Measurements from ENCODE around the gene ARHGEF19. TPM values are rescaled to one million over a fixed set of nuclear protein-coding genes. Genes with fewer than 3 reads are reported as not detected.

Gene ARHGEF19
- total and polyA plus RNA-seq, 2 of the 4 experiments (the other 2 are of a cell fraction), result 4.5 to 16.8 TPM

DNA sequence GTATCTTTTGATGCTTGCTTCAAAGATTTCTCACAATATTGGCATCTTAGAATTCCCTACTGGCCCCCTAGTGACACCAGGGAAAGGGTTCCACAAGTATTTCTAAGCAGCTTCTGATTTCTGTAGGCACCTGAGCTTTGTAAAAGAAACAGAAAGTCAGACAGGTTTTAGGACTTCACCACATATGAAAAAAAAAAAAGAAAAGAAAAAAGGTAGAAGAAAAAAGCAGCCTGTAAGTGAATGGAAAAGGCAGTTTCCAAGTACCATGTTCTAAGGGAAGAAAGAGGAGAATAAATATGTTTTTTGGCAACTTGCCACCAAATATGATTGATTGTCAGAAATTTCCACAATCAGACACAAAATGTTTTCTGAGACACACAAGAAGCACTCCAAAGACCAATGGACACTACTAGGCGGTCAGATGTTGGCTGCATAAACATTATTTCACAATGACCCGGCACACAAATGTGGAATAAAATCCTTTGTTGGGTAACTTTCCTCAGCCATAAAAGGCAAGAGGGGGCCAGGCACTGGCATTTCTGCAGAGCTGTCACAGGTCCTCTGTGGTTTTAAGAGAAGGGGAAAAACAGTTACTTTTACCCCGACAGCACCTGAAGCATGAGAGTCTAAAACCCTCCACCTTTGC lies 37.3 kb upstream of the ARHGEF19 start:
- Histone ChIP-seq H3K27me3 (ENCODE audit: control insufficient read depth, insufficient read depth, low read length) (no peaks in the 10 kb centered on the region), H2BK20ac (ENCODE audit: low read depth, low read length) (no peak overlapping the region), H4K20me1 (ENCODE audit: insufficient read depth, low read length) (peaks cover 4% of the 10 kb centered on the region; the same call in 1 of the 2 replicates), H3K4ac (ENCODE audit: low read depth, low read length) (no peak overlapping the region; the same call in 1 of the 2 replicates), H2BK15ac (ENCODE audit: low read depth, low read length) (no peak overlapping the region), H2AK5ac (ENCODE audit: low read depth, low read length) (no peak overlapping the region), H4K8ac (ENCODE audit: low read depth in 2 of 2, low read length in 2 of 2) (no peak overlapping the region), H3K9me1 (ENCODE audit: insufficient read depth, low read length) (peaks cover 20% of the 10 kb centered on the region), H2BK120ac (ENCODE audit: low read depth, low read length) (no peak overlapping the region), H3K9me3 (ENCODE audit: control insufficient read depth, insufficient read depth, low read length) (no peaks in the 10 kb centered on the region), H3K23ac (ENCODE audit: low read depth, low read length) (no peak overlapping the region), H3K18ac (ENCODE audit: low read depth, low read length) (no peak overlapping the region), H3K4me3 (ENCODE audit: insufficient read depth, low read depth, low read length) (no peak overlapping the region), H3K9ac (ENCODE audit: low read depth, low read length) (no peak overlapping the region), H2AFZ (replicated peaks; ENCODE audit: low read length, poor library complexity) (no peak overlapping the region), H3K36me3 (ENCODE audit: control insufficient read depth, insufficient read depth, low read length) (peaks cover 28% of the 10 kb centered on the region), H3K4me1 (ENCODE audit: control insufficient read depth, insufficient read depth, low read length) (peaks cover 17% of the 10 kb centered on the region), H2AK9ac (replicated peaks; ENCODE audit: low read depth, low read length, poor library complexity) (no peak overlapping the region), H3K14ac (replicated peaks; ENCODE audit: low read depth, low read length) (no peak overlapping the region), H4K91ac (ENCODE audit: insufficient read depth, low read depth, low read length) (no peak overlapping the region), H3K27ac (ENCODE audit: insufficient read depth, low read length) (no peak overlapping the region), H3K79me1 (ENCODE audit: low read depth in 1 of 2, low read length in 2 of 2) (peaks cover 16 to 33% of the 10 kb centered on the region in 2 experiments), H4K5ac (ENCODE audit: low read depth, low read length) (no peak overlapping the region), H3K4me2 (ENCODE audit: low read depth, low read length) (no peak overlapping the region; the same call in 1 of the 2 replicates), H2BK5ac (ENCODE audit: low read depth, low read length, poor library complexity, severe bottlenecking) (peak overlapping the region; percentile 29), H3K56ac (ENCODE audit: extremely low read depth, insufficient read depth, low read length) (no peak overlapping the region)
- BruUV-seq (replicated peaks), result no TSS peak
- WGBS, 2 experiments (ENCODE audit: extremely low coverage in 2 of 2, insufficient read length in 1 of 2), result no CpG with 5 or more reads among the region's 3 CpGs
- peak; percentile 46 for ATAC-seq (ENCODE audit: low read depth)
- DNase-seq, result peak; percentile 76
- dilution Hi-C loops (cut with HindIII; ENCODE audit: low sequenced_read_pairs, unreplicated experiment), result no loop called here
- CTCF ChIA-PET, result interaction anchor here (0.6 kb wide), 1 partner anchor 114 kb away, joined by 3 read pairs; no protein-coding TSS in a partner anchor
- TF ChIP-seq MAFK (IDR thresholded peaks at IDR 0.05; ENCODE audit: low read depth, low read length) (no peak), CEBPB (IDR thresholded peaks at IDR 0.05; ENCODE audit: low read depth, low read length) (peak; percentile 88), FOS (IDR thresholded peaks at IDR 0.05; ENCODE audit: low read depth, low read length) (no peak), MXI1 (IDR thresholded peaks at IDR 0.05; ENCODE audit: borderline replicate concordance, low read depth, low read length) (no peak), NFE2L2 (IDR thresholded peaks at IDR 0.05; ENCODE audit: low read depth, low read length) (no peak)
- POLR2A ChIA-PET (ENCODE audit: unreplicated experiment), result no interaction called here
- intact Hi-C loops (cut with micrococcal nuclease), result no loop called here
- in situ Hi-C loops (cut with MboI; ENCODE audit: low sequenced_read_pairs), result no loop called here
